Measurements from ENCODE around the gene CGNL1. TPM values are rescaled to one million over a fixed set of nuclear protein-coding genes. Genes with fewer than 3 reads are reported as not detected.

The CGNL1 gene
- polyA plus RNA-seq, 1 of the 3 experiments (the other 2 are of a cell fraction): 0.23 TPM

DNA sequence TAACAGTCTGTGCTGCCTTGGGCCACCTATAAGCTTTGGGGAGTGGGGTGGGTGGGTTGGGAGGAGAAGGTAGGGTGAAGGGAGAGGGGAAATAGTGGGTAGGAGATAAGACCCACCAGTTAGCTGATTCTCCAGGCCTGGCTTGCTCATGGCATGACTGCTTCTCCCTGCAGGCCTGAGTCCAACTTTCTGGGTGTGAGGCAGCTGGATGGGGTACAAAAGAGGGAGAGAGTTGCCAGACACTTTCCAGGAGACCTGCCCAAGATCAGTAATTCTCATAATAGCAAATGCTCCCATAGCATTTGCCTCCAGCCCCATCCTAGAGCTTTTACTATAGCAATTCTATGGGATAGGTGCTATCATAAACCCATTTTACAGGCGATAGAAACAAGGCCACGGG is 7.7 kb downstream of the CGNL1 start:
- no peaks in the 10 kb centered on the region for H3K36me3 ChIP-seq (replicated peaks in 1 of 2; ENCODE audit: control insufficient read depth in 1 of 2, insufficient read depth in 2 of 2, low read length in 1 of 2)
- no peaks in the 10 kb centered on the region for H3K9me3 ChIP-seq
- H4K20me1 ChIP-seq (ENCODE audit: insufficient read depth): no peaks in the 10 kb centered on the region
- no peak overlapping the region for H3K9ac ChIP-seq
- no peaks in the 10 kb centered on the region for H3K27me3 ChIP-seq (ENCODE audit: insufficient read depth)
- ChIA-PET POLR2A (no interaction called here), CTCF (no interaction called here)
- no peak overlapping the region for H2AFZ ChIP-seq (ENCODE audit: low read depth)
- peaks cover 0 to 21% of the 10 kb centered on the region in 2 experiments; a peak in 1 of 4 replicates for H3K4me1 ChIP-seq (ENCODE audit: control insufficient read depth in 1 of 2, insufficient read depth in 2 of 2, low read depth in 1 of 2, low read length in 1 of 2)
- H3K4me2 ChIP-seq: no peak overlapping the region
- DNase-seq: no peak
- TF ChIP-seq FOXM1 (IDR thresholded peaks at IDR 0.05; ENCODE audit: low read depth) (no peak), JUND (IDR thresholded peaks at IDR 0.05) (no peak), ZBTB33 (IDR thresholded peaks at IDR 0.05; ENCODE audit: borderline replicate concordance, low read depth) (no peak), NFIC (IDR thresholded peaks at IDR 0.05; ENCODE audit: borderline replicate concordance) (no peak), USF1 (IDR thresholded peaks at IDR 0.05; ENCODE audit: borderline replicate concordance, low read depth) (no peak), TAF1 (IDR thresholded peaks at IDR 0.05; ENCODE audit: borderline replicate concordance, low read depth, low read length) (no peak), POLR2AphosphoS5 (IDR thresholded peaks at IDR 0.05; ENCODE audit: low read depth, low read length) (no peak)
- WGBS (ENCODE audit: low lambda C conversion rate): 93% methylated on average over 2 of the region's 2 CpGs
- H3K79me2 ChIP-seq (ENCODE audit: insufficient read depth): no peaks in the 10 kb centered on the region
- no peaks in the 10 kb centered on the region for H3K9me2 ChIP-seq
- no peak overlapping the region for H3K4me3 ChIP-seq (ENCODE audit: low read depth in 2 of 2, low read length in 1 of 2)
- no peaks in the 10 kb centered on the region for H3F3A ChIP-seq (replicated peaks; ENCODE audit: insufficient read depth)
- no peak overlapping the region for H3K27ac ChIP-seq (ENCODE audit: low read depth in 2 of 2, low read length in 1 of 2)

GRCh38 chr15:57384816-57385215 is 8.5 kb downstream of the CGNL1 start:
- H3K27ac ChIP-seq (ENCODE audit: low read depth in 2 of 2, low read length in 1 of 2): no peak overlapping the region
- CTCF ChIA-PET: interaction anchor here (1.2 to 1.7 kb wide), 2 partner anchors 11 to 143 kb away, joined by 4 read pairs; no protein-coding TSS in a partner anchor
- DNase-seq: no peak

More at GRCh38 chr15:57384816-57385215, 8.5 kb downstream of the CGNL1 start:
- Histone ChIP-seq H3K36me3 (replicated peaks in 1 of 2; ENCODE audit: control insufficient read depth in 1 of 2, insufficient read depth in 2 of 2, low read length in 1 of 2) (no peaks in the 10 kb centered on the region), H3K9ac (no peak overlapping the region), H2AFZ (ENCODE audit: low read depth) (no peak overlapping the region), H3K9me3 (no peaks in the 10 kb centered on the region), H3K4me2 (no peak overlapping the region), H3K27me3 (ENCODE audit: insufficient read depth) (no peaks in the 10 kb centered on the region), H3K9me2 (no peaks in the 10 kb centered on the region), H4K20me1 (ENCODE audit: insufficient read depth) (no peaks in the 10 kb centered on the region), H3K4me3 (ENCODE audit: low read depth in 2 of 2, low read length in 1 of 2) (no peak overlapping the region), H3F3A (replicated peaks; ENCODE audit: insufficient read depth) (no peaks in the 10 kb centered on the region), H3K4me1 (ENCODE audit: control insufficient read depth in 1 of 2, insufficient read depth in 2 of 2, low read depth in 1 of 2, low read length in 1 of 2) (peaks cover 0 to 21% of the 10 kb centered on the region in 2 experiments; a peak in 1 of 4 replicates), H3K79me2 (ENCODE audit: insufficient read depth) (no peaks in the 10 kb centered on the region)
- POLR2A ChIA-PET: no interaction called here
- no peak for TF ChIP-seq RCOR1 (IDR thresholded peaks at IDR 0.05; ENCODE audit: low read length)
- TF ChIP-seq JUND (IDR thresholded peaks at IDR 0.05): no peak
- no peak for TF ChIP-seq YY1 (IDR thresholded peaks at IDR 0.05; ENCODE audit: low read depth)
- no peak for TF ChIP-seq MEF2A (IDR thresholded peaks at IDR 0.05; ENCODE audit: borderline replicate concordance, low read depth)
- TF ChIP-seq CHD2 (IDR thresholded peaks at IDR 0.05; ENCODE audit: low read length, partially characterized antibody): no peak
- TF ChIP-seq RXRA (IDR thresholded peaks at IDR 0.05; ENCODE audit: borderline replicate concordance, low read depth): no peak
- no peak for TF ChIP-seq TAF1 (IDR thresholded peaks at IDR 0.05; ENCODE audit: borderline replicate concordance, low read depth, low read length)
- TF ChIP-seq GATA2 (CRISPR knock-in tag; IDR thresholded peaks at IDR 0.05): no peak
- WGBS (ENCODE audit: low lambda C conversion rate): 47% methylated on average over 2 of the region's 2 CpGs
